Esophagus (tissue), 2 donors: Measurements from ENCODE around the gene GTF2H3. TPM values are rescaled to one million over a fixed set of nuclear protein-coding genes. Genes with fewer than 3 reads are reported as not detected.
A peak's percentile ranks its signal among the peaks of the same experiment; 100 is the strongest.

Source experiments
- H3K27ac ChIP-seq, 2 donors: one replicate each; pipeline ENCODE4 v1.5.1; 2013; ENCODE audit warnings: low read depth in 2 of 2, mild to moderate bottlenecking in 2 of 2, inconsistent platforms in 1 of 2, low read length in 1 of 2, moderate library complexity in 1 of 2
- H3K27me3 ChIP-seq, 2 donors: one replicate each; pipeline ENCODE4 v1.6.1; 2013; ENCODE audit warnings: low read length in 2 of 2, control low read depth in 1 of 2, mild to moderate bottlenecking in 1 of 2; ENCODE audit not compliant: insufficient read depth in 2 of 2, control insufficient read depth in 1 of 2
- H3K36me3 ChIP-seq, 2 donors: one replicate each; pipeline ENCODE4 v1.6.1; 2013; ENCODE audit warnings: low read length in 1 of 2; ENCODE audit not compliant: control insufficient read depth in 2 of 2, insufficient read depth in 2 of 2
- H3K4me1 ChIP-seq, 2 donors: one replicate each; pipeline ENCODE4 v1.6.1; 2013; ENCODE audit warnings: low read length in 1 of 2; ENCODE audit not compliant: control insufficient read depth in 2 of 2, insufficient read depth in 2 of 2
- H3K4me3 ChIP-seq, 2 donors: one replicate each; pipeline ENCODE4 v1.5.1; 2013; ENCODE audit warnings: low read length in 2 of 2, mild to moderate bottlenecking in 2 of 2, low read depth in 1 of 2, moderate library complexity in 1 of 2
- H3K9me3 ChIP-seq, 2 donors: one replicate each; pipeline ENCODE4 v1.6.1; 2013; ENCODE audit warnings: mild to moderate bottlenecking in 2 of 2, low read depth in 1 of 2, low read length in 1 of 2, moderate library complexity in 1 of 2; ENCODE audit not compliant: control insufficient read depth in 2 of 2, insufficient read depth in 1 of 2
- WGBS, 2 donors: extraction: QIAGEN DNeasy Blood & Tissue Kit; methylation state at CpG; one replicate each; pipeline ENCODE4 v1.1.7; 2013; 5-methylcytosine and 5-hydroxymethylcytosine counted together
- polyA plus RNA-seq, 2 donors: library from polyadenylated mRNA; stranded (reverse); fragments of 200-250 nt; gene quantifications; one replicate each; pipeline ENCODE4 v1.2.3, GENCODE V29; 2013
- donor health status: healthy with polysubstance abuse.
- donor health status: Bipolar disorder and iron deficiency.

Gene GTF2H3
- polyA plus RNA-seq, 2 donors: 4.5 to 10.2 TPM

GRCh38 chr12:123621619-123622530 is 11.8 kb upstream of the GTF2H3 start:
- peaks cover 0 to 2% of the 10 kb centered on the region in 2 donors for H3K4me1 ChIP-seq
- H3K27ac ChIP-seq: peak overlapping the region; percentile 82 to 91
- WGBS, 2 donors: 65 to 74% methylated on average over 15 of the region's 15 CpGs
- H3K9me3 ChIP-seq: no peaks in the 10 kb centered on the region
- H3K36me3 ChIP-seq: peaks cover 15 to 33% of the 10 kb centered on the region in 2 donors
- H3K4me3 ChIP-seq: no peak overlapping the region
- no peaks in the 10 kb centered on the region for H3K27me3 ChIP-seq

- Histone ChIP-seq H3K27me3 (no peaks in the 10 kb centered on the region), H3K4me3 (peak overlapping the region; percentile 81 to 92), H3K27ac (peak overlapping the region; percentile 74 to 78), H3K9me3 (no peaks in the 10 kb centered on the region), H3K36me3 (peaks cover 6 to 7% of the 10 kb centered on the region in 2 donors), H3K4me1 (peaks cover 0 to 2% of the 10 kb centered on the region in 2 donors)
- 9 to 11% methylated on average over 19 of the region's 19 CpGs for WGBS, 2 donors
These were observed 523 bp downstream of the GTF2H3 start for GRCh38 chr12:123634142-123634561.

DNA sequence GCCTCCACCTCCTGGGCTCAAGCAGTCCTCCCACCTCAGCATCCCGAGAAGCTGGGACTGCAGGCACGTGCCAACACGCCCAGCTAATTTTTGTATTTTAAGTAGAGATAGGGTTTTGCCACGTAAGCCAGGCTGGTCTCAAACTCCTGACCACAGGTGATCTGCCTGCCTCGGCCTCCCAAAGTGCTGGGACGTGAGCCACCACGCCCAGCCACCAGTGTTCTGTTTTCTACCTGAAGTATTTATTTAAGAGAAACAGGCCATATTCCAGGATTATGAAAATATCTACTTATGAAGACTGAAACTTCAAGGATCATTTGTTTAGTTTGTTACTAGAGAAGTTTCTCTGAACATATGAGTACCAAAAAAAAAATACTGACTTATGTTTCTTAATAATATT is 10.3 kb downstream of the GTF2H3 start:
- WGBS, 2 donors: 85% methylated on average over 7 of the region's 7 CpGs
- Histone ChIP-seq H3K27ac (no peak overlapping the region), H3K9me3 (no peaks in the 10 kb centered on the region)

DNA sequence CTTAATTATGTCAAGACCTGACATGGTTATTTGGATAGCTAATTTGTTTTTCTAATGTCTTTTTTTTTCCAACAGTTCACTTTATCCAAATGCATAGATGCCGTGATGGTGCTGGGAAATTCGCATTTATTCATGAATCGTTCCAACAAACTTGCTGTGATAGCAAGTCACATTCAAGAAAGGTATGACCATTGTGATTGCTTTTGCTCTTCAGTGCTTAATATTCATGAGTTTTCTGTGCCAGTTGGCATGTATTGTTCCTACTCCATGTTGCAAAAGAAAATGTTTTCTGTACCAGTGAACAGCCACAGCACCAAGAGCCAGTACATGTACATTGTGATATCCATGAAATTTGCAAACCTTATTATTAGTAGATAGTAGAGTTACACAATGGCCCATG is 11.8 kb downstream of the GTF2H3 start:
- no peak overlapping the region for H3K4me3 ChIP-seq
- H3K27ac ChIP-seq: no peak overlapping the region
- no peaks in the 10 kb centered on the region for H3K9me3 ChIP-seq
- peaks cover 13 to 18% of the 10 kb centered on the region in 2 donors for H3K36me3 ChIP-seq
- WGBS, 2 donors: 92 to 96% methylated on average over 3 of the region's 3 CpGs
- no peaks in the 10 kb centered on the region for H3K27me3 ChIP-seq
- H3K4me1 ChIP-seq: no peaks in the 10 kb centered on the region

More for the DNA sequence above, 10.3 kb downstream of the GTF2H3 start:
- Histone ChIP-seq H3K27me3 (no peaks in the 10 kb centered on the region), H3K36me3 (peaks cover 8 to 14% of the 10 kb centered on the region in 2 donors), H3K4me1 (no peaks in the 10 kb centered on the region), H3K4me3 (no peak overlapping the region)

- Histone ChIP-seq H3K36me3 (peaks cover 13 to 18% of the 10 kb centered on the region in 2 donors), H3K4me1 (no peaks in the 10 kb centered on the region), H3K4me3 (no peak overlapping the region), H3K27me3 (no peaks in the 10 kb centered on the region), H3K9me3 (no peaks in the 10 kb centered on the region), H3K27ac (no peak overlapping the region)
- WGBS, 2 donors: 88 to 89% methylated on average over 5 of the region's 5 CpGs
These were observed 12.2 kb downstream of the GTF2H3 start for GRCh38 chr12:123645878-123646277.

GRCh38 chr12:123648401-123648800 is 14.8 kb downstream of the GTF2H3 start:
- Histone ChIP-seq H3K36me3 (peaks cover 13 to 18% of the 10 kb centered on the region in 2 donors), H3K27ac (no peak overlapping the region), H3K4me1 (no peaks in the 10 kb centered on the region), H3K9me3 (no peaks in the 10 kb centered on the region), H3K27me3 (no peaks in the 10 kb centered on the region), H3K4me3 (no peak overlapping the region)
- WGBS, 2 donors: 93 to 95% methylated on average over 5 of the region's 5 CpGs

GRCh38 chr12:123654129-123654701 is 20.6 kb downstream of the GTF2H3 start:
- peaks cover 11 to 15% of the 10 kb centered on the region in 2 donors for H3K36me3 ChIP-seq
- WGBS, 2 donors: 86 to 88% methylated on average over 4 of the region's 4 CpGs

DNA sequence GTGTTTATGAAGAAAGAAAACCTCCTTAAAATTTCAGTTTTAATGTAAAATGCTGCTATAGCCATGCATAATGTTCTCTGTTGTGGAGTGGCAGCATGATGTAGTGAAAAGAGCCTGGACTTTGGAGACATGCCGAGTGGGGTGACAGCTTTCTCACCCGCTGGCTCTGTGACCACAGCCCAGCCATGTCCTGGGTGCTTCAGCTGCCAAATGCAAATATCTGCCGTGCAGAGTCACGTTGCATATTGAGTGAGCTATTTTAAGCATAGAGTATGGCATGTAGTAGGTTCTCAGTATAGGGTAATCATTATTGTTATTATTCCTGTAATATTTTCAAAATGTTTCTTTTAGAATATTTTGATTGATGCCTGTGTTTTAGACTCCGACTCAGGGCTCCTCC is 21.8 kb downstream of the GTF2H3 start:
- H3K27ac ChIP-seq: no peak overlapping the region
- H3K36me3 ChIP-seq: peaks cover 5 to 9% of the 10 kb centered on the region in 2 donors
- H3K4me3 ChIP-seq: no peak overlapping the region
- no peaks in the 10 kb centered on the region for H3K27me3 ChIP-seq
- H3K9me3 ChIP-seq: no peaks in the 10 kb centered on the region
- WGBS, 2 donors: 75 to 84% methylated on average over 5 of the region's 5 CpGs
- H3K4me1 ChIP-seq: no peaks in the 10 kb centered on the region

More at GRCh38 chr12:123654129-123654701, 20.6 kb downstream of the GTF2H3 start:
- Histone ChIP-seq H3K27ac (no peak overlapping the region), H3K4me3 (no peak overlapping the region), H3K4me1 (no peaks in the 10 kb centered on the region), H3K9me3 (no peaks in the 10 kb centered on the region), H3K27me3 (no peaks in the 10 kb centered on the region)

- Histone ChIP-seq H3K27ac (no peak overlapping the region), H3K36me3 (peaks cover 5 to 9% of the 10 kb centered on the region in 2 donors), H3K9me3 (no peaks in the 10 kb centered on the region), H3K27me3 (no peaks in the 10 kb centered on the region), H3K4me1 (no peaks in the 10 kb centered on the region), H3K4me3 (no peak overlapping the region)
- 88 to 91% methylated on average over 4 of the region's 4 CpGs for WGBS, 2 donors
These were observed 22.8 kb downstream of the GTF2H3 start for GRCh38 chr12:123656392-123656791.
